HG02678 (cell line): ENCODE data around the gene LEF1.

ENCODE experiments used
- ATAC-seq: cut with Tn5 transposase; IDR thresholded peaks from one replicate; pipeline ENCODE4 v1.9.1; 2021; ENCODE audit warnings: mild to moderate bottlenecking, moderate library complexity; ENCODE audit not compliant: unreplicated experiment

The LEF1 gene

DNA sequence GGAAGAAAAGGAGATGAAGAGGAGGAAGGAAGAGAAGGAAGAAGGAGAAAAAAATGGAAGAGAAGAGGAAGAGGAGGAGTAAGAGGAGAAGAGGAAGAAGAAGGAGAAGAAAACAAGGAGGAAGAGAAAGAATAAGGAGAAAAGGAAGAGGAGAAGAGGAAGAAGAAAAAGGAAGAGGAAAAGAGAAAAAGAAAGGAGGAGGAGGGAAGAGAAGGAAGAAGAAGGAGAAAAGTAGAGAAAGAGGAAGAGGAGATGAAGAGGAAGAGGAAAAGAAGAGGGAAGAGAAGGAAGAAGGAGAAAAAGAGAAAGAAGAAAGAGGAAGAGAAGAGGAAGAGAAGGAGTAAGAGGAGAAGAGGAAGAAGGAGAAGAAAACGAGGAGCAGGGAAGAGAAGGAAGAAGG, 11.8 kb upstream of the LEF1 start:
- no peak for ATAC-seq

DNA sequence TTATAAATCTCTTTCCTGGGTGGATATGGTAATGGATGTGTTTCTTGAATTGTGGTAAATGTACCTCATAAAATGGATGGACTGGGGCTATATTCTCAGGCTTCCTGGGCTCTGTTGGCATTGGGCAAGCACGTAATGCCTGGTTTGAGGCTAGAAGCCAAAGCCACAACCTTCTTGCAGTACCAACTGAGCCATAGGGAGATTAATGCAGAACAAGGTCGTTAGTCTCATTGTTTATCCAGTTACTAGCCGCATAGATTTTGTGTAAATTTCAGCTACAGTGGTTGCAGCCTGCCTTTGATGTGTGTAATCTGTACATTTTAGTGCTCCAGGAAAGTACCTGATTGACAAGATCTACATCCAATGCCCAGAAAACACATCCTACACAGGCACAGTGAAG, 7.2 kb upstream of the LEF1 start:
- no peak for ATAC-seq

GRCh38 chr4:108174856-108175255, 6.1 kb upstream of the LEF1 start:
- no peak for ATAC-seq

DNA sequence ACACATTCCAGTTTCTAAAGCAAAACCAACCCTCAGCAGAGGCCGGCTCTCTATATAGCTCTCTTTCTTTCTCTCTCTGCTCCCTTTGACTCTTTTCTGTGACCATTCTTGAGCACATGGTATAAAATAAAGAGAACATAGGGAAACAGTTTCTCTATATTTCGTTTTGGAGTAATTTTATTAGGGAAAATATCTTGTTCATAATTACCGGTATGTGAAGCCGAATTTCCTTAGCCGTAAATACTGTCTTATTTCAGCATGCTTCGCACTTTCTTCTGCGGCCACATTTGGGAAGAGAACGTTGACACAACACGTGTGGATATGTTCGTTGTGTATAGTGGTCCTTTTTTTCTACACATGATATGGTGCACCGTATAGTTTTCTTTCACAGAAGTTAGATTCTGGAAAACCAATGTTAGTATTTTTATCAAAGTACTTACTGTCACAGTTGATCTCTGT, 4.9 kb upstream of the LEF1 start:
- no peak for ATAC-seq

DNA sequence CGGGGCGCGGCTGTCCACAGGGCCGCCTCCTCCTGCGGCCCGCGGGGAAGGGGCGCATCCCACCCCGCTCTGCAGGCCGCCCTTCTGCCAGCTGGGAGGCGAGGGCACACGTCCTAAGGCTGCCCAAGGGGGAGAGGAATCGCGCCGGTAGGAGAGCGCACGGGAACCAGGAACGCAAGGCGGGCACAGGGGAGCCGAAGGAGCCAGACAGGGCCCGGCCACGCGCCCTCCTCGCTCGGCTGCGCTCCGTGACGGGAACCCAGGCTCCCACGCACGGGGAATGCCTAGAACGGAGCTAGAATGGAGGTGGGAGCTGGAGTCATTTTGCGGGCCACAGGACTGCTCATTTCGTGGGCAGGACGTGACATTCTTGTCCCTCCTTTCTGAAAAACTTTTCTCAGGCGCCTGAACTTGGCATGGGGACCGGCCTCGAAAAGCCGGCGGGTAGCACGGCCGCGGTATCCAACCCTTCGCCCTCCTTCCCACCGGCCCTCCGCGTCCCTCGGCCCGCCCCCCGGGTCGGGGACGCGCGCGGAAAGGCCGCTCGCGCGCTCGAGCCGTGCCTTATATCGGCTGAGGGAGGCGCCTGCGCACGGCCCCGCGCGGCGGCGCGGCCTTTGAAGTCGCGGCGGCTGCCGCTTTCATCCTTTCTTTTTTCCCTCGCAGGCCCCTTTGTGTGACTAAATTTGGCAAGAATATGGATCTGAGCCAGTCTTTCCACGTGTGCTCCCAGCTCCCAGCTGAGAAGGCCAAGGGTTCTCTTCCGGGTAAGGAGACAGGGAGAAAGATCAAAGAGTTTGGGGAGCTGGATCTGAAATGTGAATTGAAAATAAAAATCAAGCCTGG, 4.2 kb upstream of the LEF1 start:
- peak; percentile 57 for ATAC-seq

DNA sequence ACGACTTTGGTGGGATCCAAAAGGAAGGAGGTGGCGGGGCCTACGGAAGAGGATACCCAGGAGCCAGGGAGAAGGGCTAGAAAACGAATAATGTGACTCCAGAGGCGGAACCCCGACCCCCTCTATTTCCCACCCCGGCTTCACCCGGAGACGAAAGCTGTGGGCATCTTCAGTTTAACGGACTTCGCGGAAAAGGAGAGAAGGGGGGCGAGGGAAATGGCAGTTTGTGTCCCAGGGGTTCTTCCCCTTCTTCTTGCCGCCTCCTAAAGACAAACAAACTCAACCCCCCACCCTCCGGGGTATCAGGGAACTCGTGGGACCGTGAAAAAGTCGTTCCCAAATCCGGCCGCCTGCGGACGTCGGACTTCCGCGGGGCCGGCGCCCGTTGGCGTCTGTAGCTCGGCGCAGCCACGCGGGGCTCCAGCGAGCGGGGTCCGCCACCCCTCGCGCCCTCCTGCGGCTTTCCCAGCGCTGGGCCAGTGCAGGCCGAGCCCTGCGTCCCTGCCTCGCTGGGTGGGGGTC, 3.6 kb upstream of the LEF1 start:
- ATAC-seq = peak; percentile 34

- ATAC-seq = no peak
These were observed 2.9 kb upstream of the LEF1 start for GRCh38 chr4:108171339-108172230.

GRCh38 chr4:108170631-108171338, 2.1 kb upstream of the LEF1 start:
- no peak for ATAC-seq

GRCh38 chr4:108169664-108170063, 932 bp upstream of the LEF1 start:
- no peak for ATAC-seq

GRCh38 chr4:108168160-108168670, 517 bp downstream of the LEF1 start:
- no peak for ATAC-seq

- ATAC-seq = peak; percentile 35
These were observed 2.1 kb downstream of the LEF1 start for GRCh38 chr4:108166441-108167315.

GRCh38 chr4:108166038-108166437, 2.7 kb downstream of the LEF1 start:
- no peak for ATAC-seq

DNA sequence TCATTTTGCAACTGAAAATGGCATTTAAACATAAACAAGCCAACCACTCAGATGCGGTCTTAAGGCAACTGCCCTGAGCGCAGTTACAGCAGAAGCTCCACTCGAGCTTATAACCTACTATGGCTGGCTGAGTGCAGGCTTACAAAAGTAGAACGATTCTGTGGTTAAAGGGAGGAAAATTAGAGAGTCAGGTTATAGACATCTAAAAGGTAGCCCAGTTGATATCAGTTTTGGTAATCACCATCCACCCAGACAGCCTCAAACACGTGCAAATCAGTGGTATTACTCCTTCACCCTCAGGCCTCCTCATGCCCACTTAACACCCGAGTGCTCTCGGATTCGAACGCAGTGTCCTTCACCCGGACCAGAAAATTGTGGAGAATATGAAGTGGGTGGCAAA, 3.1 kb downstream of the LEF1 start:
- no peak for ATAC-seq

DNA sequence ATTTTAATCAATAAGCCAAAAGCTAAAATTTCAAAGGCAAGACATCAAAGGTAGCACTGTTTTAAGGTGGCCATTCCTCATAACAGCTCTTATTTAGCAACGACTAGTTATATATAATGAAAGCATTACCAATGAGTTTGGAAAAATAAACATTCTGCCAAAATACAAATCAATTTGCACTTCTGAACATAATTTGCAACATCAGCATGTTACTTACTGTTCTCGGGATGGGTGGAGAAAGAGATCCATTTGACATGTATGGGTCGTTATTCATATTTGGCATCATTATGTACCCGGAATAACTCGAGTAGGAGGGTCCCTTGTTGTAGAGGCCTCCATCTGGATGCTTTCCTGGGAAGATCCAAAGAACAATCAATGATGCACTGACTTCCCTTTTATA, 5.4 kb downstream of the LEF1 start:
- ATAC-seq = no peak

DNA sequence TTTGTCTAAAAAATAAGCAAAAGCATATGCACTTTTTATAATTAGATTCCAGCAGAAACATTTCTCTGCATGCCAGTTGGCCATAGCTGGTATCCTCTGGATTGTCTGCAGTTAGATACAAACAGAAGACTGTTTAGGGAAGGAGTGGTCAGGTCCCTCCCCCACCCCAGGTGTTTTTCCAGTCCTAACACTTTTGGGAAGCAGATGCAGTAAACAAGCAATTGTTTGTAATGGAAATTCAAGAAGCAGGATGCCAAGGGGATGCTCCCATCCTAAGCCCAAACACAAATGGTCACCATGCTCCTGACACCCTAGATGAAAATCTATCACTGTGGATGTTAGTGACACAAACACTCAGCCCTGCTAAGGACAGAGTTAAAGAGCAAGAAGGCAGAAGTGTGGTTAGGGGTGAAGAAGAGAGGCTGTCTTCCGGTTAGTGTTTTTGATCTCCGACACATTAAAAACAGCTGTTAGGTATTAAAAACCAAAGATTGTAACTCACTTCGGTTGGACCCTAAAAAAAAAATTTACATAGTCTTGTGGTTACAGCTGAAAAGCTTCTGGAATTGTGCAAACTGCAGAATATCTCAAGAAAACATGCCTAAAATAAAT, 7.9 kb downstream of the LEF1 start:
- ATAC-seq = no peak

DNA sequence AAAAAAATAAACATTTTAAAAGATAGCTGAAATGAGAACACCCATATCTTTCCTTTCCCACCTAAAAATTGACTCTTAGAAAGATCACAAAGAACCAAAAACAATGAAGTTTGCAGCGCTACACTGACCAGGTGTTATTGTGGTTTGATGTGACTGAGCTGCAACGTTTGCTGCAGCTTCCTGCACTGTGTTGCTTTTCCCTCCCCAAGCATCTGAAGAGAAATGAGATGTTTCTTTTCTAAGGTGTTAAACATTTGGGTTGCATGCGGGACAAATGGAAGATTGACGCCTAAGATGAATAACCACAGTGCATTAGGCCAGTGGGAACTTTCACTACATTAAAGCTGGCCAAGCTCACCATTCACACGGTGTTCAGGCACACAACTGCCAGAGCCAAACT, 8.9 kb downstream of the LEF1 start:
- no peak for ATAC-seq

- ATAC-seq = no peak
These were observed 11.1 kb downstream of the LEF1 start for GRCh38 chr4:108157655-108158054.

DNA sequence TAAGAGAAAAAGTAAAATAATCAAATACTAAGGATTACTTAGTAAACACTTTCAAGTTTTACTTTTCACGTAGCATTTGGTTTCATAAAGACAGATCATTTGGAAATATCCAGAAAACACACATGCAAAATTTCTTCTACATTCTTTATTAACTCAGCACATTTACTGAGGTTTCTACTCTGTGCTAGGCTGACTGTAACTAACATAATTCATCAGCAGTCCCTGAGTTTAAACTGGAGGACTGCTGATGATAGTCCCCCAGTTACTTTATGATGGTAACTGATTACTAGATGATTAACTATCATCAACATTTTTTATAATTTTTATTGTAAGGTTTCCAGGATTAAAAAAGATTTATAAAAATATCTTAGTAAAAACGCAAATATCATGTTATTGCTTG, 12.3 kb downstream of the LEF1 start:
- ATAC-seq = no peak

DNA sequence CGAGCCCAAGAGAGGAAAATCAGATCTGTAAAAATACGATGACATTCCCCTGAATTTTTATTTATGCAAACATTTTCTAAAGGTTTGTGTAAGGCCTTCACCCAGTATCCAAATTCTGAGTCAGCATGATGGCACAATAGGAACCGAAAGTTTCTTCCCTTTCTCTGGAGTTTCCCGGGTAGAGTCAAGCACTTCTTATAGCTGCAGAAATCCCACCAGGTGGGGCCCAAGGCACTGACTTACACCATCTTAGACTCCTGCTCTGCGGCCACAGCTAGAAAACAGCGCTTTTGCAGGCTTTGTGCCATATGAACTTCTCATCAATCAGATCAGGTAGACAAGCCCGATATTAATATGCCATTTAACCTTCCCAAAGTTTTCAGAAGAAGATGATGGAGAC, 13.4 kb downstream of the LEF1 start:
- no peak for ATAC-seq
